Fibroblast of mammary gland (primary cell): ENCODE data around the gene CRBN.

ENCODE experiments used
- DNase-seq: peaks from one replicate; pipeline ENCODE4 v3.0.0-alpha.2; 2010; ENCODE audit warnings: low read depth
- H3K4me3 ChIP-seq: 2 replicates; pipeline ENCODE4 v1.5.1; 2011; ENCODE audit warnings: low read depth, mild to moderate bottlenecking, low read length, moderate library complexity; ENCODE audit not compliant: control insufficient read depth
- TF ChIP-seq, protein P1 (sequence below): conservative IDR thresholded peaks from 2 replicates; pipeline ENCODE4 v1.5.1; 2011; ENCODE audit warnings: low read depth, low read length, inconsistent platforms; ENCODE audit not compliant: control insufficient read depth, insufficient read depth

Gene CRBN

DNA sequence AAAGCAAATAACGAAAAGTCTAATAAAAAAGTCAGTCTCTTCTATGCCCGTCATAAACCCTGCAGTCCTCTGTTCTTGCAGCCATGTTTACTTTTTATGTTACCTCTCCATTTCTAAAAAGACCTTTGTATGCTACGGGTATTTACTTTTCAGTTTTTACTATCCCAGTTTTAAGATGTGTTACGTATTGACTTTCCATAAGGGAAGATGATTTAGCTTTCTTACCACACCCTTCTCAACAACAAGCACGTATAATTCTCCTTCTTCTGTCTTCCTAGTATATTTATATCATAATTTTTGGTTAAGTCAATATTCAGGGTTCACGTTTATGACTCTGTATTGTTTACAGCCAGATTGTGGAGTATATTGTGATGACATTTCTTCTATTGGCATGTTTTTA, 42.0 kb downstream of the CRBN start:
- no peak overlapping the region for H3K4me3 ChIP-seq

DNA sequence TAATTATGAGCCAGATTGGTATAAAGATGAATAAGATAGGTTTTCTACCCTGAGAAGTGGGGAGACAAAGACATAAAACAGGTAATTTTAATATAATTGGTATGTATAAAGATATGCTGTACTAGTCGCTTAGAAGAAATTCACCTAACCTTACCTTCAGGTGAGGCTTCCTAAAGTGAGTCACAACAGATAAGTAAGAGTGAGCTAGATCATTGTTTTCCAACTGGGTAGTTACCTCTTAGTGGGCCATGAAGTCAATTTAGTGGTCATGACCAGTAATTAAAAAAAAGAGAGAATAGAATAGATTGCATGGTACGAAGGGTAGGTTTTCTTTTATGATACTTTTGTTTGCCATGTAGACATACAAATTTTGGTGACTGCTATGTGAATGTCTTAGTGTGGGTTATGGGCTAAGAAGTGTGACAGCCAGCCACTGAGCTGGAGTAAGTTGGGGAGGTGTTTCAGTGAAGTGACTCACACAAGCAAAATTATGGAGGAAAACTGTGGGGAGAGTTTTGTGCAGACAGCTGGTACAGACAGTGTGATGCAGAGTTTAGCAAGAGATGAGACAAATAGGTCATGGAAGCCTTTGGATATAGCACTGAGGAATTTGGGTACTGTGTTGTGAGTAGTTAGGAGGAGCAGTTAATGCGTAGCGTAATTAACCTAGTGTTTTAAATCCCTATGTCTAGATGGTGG, 44.6 kb downstream of the CRBN start:
- no peak overlapping the region for H3K4me3 ChIP-seq
- TF ChIP-seq, protein P1, sequence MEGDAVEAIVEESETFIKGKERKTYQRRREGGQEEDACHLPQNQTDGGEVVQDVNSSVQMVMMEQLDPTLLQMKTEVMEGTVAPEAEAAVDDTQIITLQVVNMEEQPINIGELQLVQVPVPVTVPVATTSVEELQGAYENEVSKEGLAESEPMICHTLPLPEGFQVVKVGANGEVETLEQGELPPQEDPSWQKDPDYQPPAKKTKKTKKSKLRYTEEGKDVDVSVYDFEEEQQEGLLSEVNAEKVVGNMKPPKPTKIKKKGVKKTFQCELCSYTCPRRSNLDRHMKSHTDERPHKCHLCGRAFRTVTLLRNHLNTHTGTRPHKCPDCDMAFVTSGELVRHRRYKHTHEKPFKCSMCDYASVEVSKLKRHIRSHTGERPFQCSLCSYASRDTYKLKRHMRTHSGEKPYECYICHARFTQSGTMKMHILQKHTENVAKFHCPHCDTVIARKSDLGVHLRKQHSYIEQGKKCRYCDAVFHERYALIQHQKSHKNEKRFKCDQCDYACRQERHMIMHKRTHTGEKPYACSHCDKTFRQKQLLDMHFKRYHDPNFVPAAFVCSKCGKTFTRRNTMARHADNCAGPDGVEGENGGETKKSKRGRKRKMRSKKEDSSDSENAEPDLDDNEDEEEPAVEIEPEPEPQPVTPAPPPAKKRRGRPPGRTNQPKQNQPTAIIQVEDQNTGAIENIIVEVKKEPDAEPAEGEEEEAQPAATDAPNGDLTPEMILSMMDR = no peak
- DNase-seq = peak; percentile 61

More for the DNA sequence above, 42.0 kb downstream of the CRBN start:
- DNase-seq = no peak
- TF ChIP-seq, protein P1 = no peak

DNA sequence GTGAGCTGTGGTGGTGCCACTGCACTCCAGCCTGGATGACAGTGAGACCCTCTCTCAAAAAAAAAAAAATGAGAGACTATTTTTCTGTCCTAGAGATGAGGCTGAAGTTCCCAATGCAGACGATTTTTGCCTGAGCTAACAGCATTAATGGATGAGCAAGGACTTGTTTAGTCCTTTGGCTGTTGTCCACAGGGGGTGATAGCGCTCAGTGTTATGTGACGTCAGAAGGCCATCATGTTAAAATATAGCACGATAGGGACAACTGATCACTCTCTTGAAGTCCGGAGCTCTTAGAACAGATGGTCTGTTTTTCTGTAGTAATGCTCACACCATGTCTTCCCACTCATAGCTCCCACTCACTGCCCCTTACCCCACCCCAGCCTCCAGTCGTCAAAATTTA, 46.0 kb downstream of the CRBN start:
- peak; percentile 36 for DNase-seq
- TF ChIP-seq, protein P1 = no peak
- H3K4me3 ChIP-seq = no peak overlapping the region

- TF ChIP-seq, protein P1 = no peak
- DNase-seq = no peak
- no peak overlapping the region for H3K4me3 ChIP-seq
These were observed 49.9 kb downstream of the CRBN start for GRCh38 chr3:3129579-3129978.

DNA sequence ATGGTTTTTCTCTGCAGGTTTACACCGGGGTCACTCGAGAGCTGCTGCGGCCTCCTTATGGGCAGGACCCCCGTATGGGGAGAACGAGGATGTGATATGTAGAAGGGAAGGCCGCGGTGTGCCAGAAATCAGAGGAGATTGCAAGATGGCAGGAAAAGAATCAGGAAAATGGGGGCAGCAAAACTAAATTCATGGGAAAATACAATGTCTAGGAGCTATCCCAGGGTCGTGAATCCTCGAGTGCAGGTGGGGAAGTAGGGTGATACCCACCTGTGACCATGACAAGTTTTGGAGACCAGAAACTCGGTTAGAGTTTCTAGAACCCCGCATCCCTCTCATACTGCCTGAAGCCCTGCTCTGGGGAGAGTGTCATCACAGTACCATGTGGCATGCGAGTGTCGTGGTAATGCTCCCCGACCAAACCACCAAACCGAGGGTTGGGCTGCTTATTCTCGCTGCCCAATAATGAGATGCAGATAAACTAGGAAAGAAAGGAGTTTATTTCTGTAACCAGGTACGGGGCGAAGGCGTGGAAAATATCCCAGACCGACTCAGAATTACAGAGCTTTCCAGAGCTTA, 52.0 kb downstream of the CRBN start:
- peak; percentile 25 for DNase-seq
- TF ChIP-seq, protein P1 = no peak
- H3K4me3 ChIP-seq = peak overlapping the region; percentile 83

- TF ChIP-seq, protein P1 = no peak
- DNase-seq = peak; percentile 88
- H3K4me3 ChIP-seq = peak within 1 kb of the TSS; percentile 83
These were observed 52.7 kb downstream of the CRBN start, which contains the start of gene TRNT1 for GRCh38 chr3:3126477-3127431. Gene TRNT1 (plus strand): TSS chr3:3126940. CDS start chr3:3129041, 2,101 bp downstream.
